H1 (cell line): ENCODE data around the gene TGFB1I1. TPM values are rescaled to one million over a fixed set of nuclear protein-coding genes. Genes with fewer than 3 reads are reported as not detected.

ENCODE experiments used
- CTCF ChIA-PET: fragments of 300-600 bp; sonication (Branson Sonifier 250); formaldehyde crosslinking; loops from one replicate; lab custom pipeline; 2021; ENCODE audit not compliant: partially characterized antibody; lab: Charles Lee
- POLR2A ChIA-PET: fragments of 300-600 bp; sonication (Branson Sonifier 250); formaldehyde crosslinking; loops from one replicate; lab custom pipeline; 2021; ENCODE audit warnings: inconsistent platforms; ENCODE audit not compliant: partially characterized antibody; lab: Charles Lee
- DNase-seq, 2 experiments: peaks; one replicate each; pipeline versions ENCODE4 v3.0.0 to v3.0.0-alpha.2; 2010 to 2022; ENCODE audit warnings: low spot score in 2 of 2, low read depth in 1 of 2, mixed read lengths in 1 of 2
- FAIRE-seq: peaks from 2 replicates; lab custom pipeline; 2011; peaks lifted over from hg19 to GRCh38; lab: Jason Lieb, UNC
- H2AFZ ChIP-seq: 2 replicates; pipeline ENCODE4 v1.8.1; 2012; ENCODE audit warnings: low read length, inconsistent platforms
- H2AK5ac ChIP-seq: 2 replicates; pipeline ENCODE4 v1.6.1; 2013; ENCODE audit warnings: low read depth, low read length
- H2BK120ac ChIP-seq: replicated peaks from 2 replicates; pipeline ENCODE3; 2013; ENCODE audit warnings: low read depth, low read length, inconsistent platforms
- H2BK12ac ChIP-seq: 2 replicates; pipeline ENCODE4 v1.6.1; 2013; ENCODE audit warnings: low read depth, low read length
- H2BK15ac ChIP-seq: 2 replicates; pipeline ENCODE4 v1.6.1; 2013; ENCODE audit warnings: low read length
- H2BK20ac ChIP-seq: 2 replicates; pipeline ENCODE4 v1.6.1; 2013; ENCODE audit warnings: low read length
- H2BK5ac ChIP-seq: 2 replicates; pipeline ENCODE4 v1.6.1; 2013; ENCODE audit warnings: low read depth, low read length
- H3K14ac ChIP-seq: 2 replicates; pipeline ENCODE4 v1.6.1; 2013; ENCODE audit warnings: inconsistent platforms; ENCODE audit not compliant: insufficient read length
- H3K18ac ChIP-seq: 2 replicates; pipeline ENCODE4 v1.6.1; 2013; ENCODE audit warnings: low read length; ENCODE audit errors: extremely low read depth
- H3K23ac ChIP-seq: 2 replicates; pipeline ENCODE4 v1.6.1; 2013; ENCODE audit warnings: inconsistent platforms; ENCODE audit not compliant: insufficient read length
- H3K23me2 ChIP-seq: 2 replicates; pipeline ENCODE4 v1.6.1; 2013; ENCODE audit warnings: low read depth, low read length
- H3K27ac ChIP-seq: 2 replicates; pipeline ENCODE4 v1.6.1; 2011; ENCODE audit warnings: low read depth, low read length, inconsistent platforms
- H3K27me3 ChIP-seq, 4 experiments: replicated peaks in 1 of 4; 1 replicate in 1 of 4; 2 replicates in 3 of 4; pipeline versions ENCODE4 v1.6.1 to v1.8.1; 2011 to 2013; ENCODE audit warnings: low read length in 3 of 4, mild to moderate bottlenecking in 3 of 4, inconsistent platforms in 2 of 4, mixed read lengths in 2 of 4, moderate library complexity in 1 of 4; ENCODE audit not compliant: control insufficient read depth in 3 of 4, insufficient read depth in 3 of 4; ENCODE audit errors: extremely low read depth in 1 of 4
- H3K36me3 ChIP-seq, 4 experiments: 2 replicates each; pipeline versions ENCODE4 v1.6.1 to v1.8.1; 2011 to 2013; ENCODE audit warnings: mild to moderate bottlenecking in 4 of 4, low read length in 3 of 4, moderate library complexity in 2 of 4, control low read depth in 1 of 4, inconsistent platforms in 1 of 4; ENCODE audit not compliant: insufficient read depth in 4 of 4, control insufficient read depth in 2 of 4
- H3K4ac ChIP-seq: replicated peaks from 2 replicates; pipeline ENCODE3; 2013; ENCODE audit warnings: low read length, low read depth, mixed read lengths, inconsistent platforms; ENCODE audit not compliant: insufficient read length
- H3K4me1 ChIP-seq, 4 experiments: replicated peaks in 1 of 4; 1 replicate in 1 of 4; 2 replicates in 3 of 4; pipeline versions ENCODE4 v1.6.1 to v1.8.1; 2011 to 2013; ENCODE audit warnings: low read length in 3 of 4, inconsistent platforms in 2 of 4, mixed read lengths in 1 of 4; ENCODE audit not compliant: insufficient read depth in 4 of 4, control insufficient read depth in 3 of 4
- H3K4me2 ChIP-seq, 2 experiments: 2 replicates each; pipeline versions ENCODE4 v1.6.1 to v1.8.1; 2011 to 2013; ENCODE audit warnings: low read depth in 2 of 2, low read length in 2 of 2, control low read depth in 1 of 2, inconsistent platforms in 1 of 2, mild to moderate bottlenecking in 1 of 2; ENCODE audit not compliant: insufficient read depth in 1 of 2
- H3K4me3 ChIP-seq, 4 experiments: fragments of 200-600, 300-600 bp in 1 of 4; sonication (generic), shearing (Covaris generic), sonication (Bioruptor Twin) in 1 of 4; 2 replicates each; pipeline versions ENCODE4 v1.5.1 to v1.8.1; 2011 to 2016; ENCODE audit warnings: low read length in 4 of 4, low read depth in 3 of 4, control low read depth in 2 of 4, inconsistent platforms in 2 of 4, mild to moderate bottlenecking in 2 of 4, mixed read lengths in 1 of 4, moderate library complexity in 1 of 4; ENCODE audit not compliant: insufficient read depth in 2 of 4; ENCODE audit errors: extremely low read depth in 1 of 4
- H3K56ac ChIP-seq: replicated peaks from 2 replicates; pipeline ENCODE3; 2013; ENCODE audit warnings: low read depth, mild to moderate bottlenecking, mixed read lengths, low read length, inconsistent platforms; ENCODE audit not compliant: insufficient read length
- H3K79me1 ChIP-seq: 2 replicates; pipeline ENCODE4 v1.6.1; 2013; ENCODE audit warnings: low read depth, low read length, control low read depth
- H3K79me2 ChIP-seq, 2 experiments: 2 replicates each; pipeline versions ENCODE4 v1.6.1 to v1.8.1; 2012 to 2013; ENCODE audit warnings: low read length in 2 of 2, mild to moderate bottlenecking in 2 of 2, inconsistent platforms in 1 of 2; ENCODE audit not compliant: insufficient read depth in 2 of 2, control insufficient read depth in 1 of 2
- H3K9ac ChIP-seq, 4 experiments: replicated peaks in 1 of 4; 1 replicate in 1 of 4; 2 replicates in 3 of 4; pipeline versions ENCODE4 v1.6.1 to v1.8.1; 2011 to 2013; ENCODE audit warnings: low read depth in 3 of 4, low read length in 3 of 4, control low read depth in 2 of 4, mild to moderate bottlenecking in 2 of 4, moderate library complexity in 2 of 4, inconsistent platforms in 1 of 4; ENCODE audit errors: extremely low read depth in 1 of 4
- H3K9me3 ChIP-seq, 2 experiments: 2 replicates each; pipeline versions ENCODE4 v1.6.1 to v1.8.1; 2012 to 2013; ENCODE audit warnings: mild to moderate bottlenecking in 2 of 2, moderate library complexity in 2 of 2, control low read depth in 1 of 2, inconsistent platforms in 1 of 2, low read depth in 1 of 2, low read length in 1 of 2, mixed read lengths in 1 of 2; ENCODE audit not compliant: insufficient read depth in 2 of 2
- H4K20me1 ChIP-seq, 2 experiments: replicated peaks in 1 of 2; 2 replicates each; pipeline versions ENCODE3 to v1.8.1; 2011 to 2013; ENCODE audit warnings: inconsistent platforms in 2 of 2, low read length in 2 of 2, mild to moderate bottlenecking in 1 of 2; ENCODE audit not compliant: insufficient read depth in 2 of 2, control insufficient read depth in 1 of 2
- H4K5ac ChIP-seq: 2 replicates; pipeline ENCODE4 v1.6.1; 2013; ENCODE audit warnings: low read length, low read depth, mixed read lengths, inconsistent platforms; ENCODE audit not compliant: insufficient read length
- H4K8ac ChIP-seq: 2 replicates; pipeline ENCODE4 v1.8.0; 2013; ENCODE audit warnings: mild to moderate bottlenecking, moderate library complexity, low read length, inconsistent platforms; ENCODE audit not compliant: insufficient read depth; ENCODE audit errors: extremely low read depth
- H4K91ac ChIP-seq: replicated peaks from 2 replicates; pipeline ENCODE3; 2013; ENCODE audit warnings: low read length, mixed read lengths, inconsistent platforms; ENCODE audit not compliant: insufficient read length
- CEBPB ChIP-seq: IDR thresholded peaks from 2 replicates; pipeline ENCODE4 v1.6.1; 2012; ENCODE audit warnings: low read depth, low read length
- GTF2F1 ChIP-seq: IDR thresholded peaks from 2 replicates; pipeline ENCODE4 v1.6.1; 2012; ENCODE audit warnings: low read depth, low read length, improper control_type of control experiment, borderline replicate concordance
- POLR2AphosphoS5 ChIP-seq: IDR thresholded peaks from 2 replicates; pipeline ENCODE4 v1.6.1; 2011; ENCODE audit warnings: low read depth, low read length
- SIN3A ChIP-seq, 2 experiments: IDR thresholded peaks in 1 of 2; conservative IDR thresholded peaks in 1 of 2; 2 replicates each; pipeline ENCODE4 v1.6.1; 2011 to 2012; ENCODE audit warnings: low read length in 2 of 2, improper control_type of control experiment in 1 of 2, low read depth in 1 of 2, mild to moderate bottlenecking in 1 of 2
- SIX5 ChIP-seq: IDR thresholded peaks from 2 replicates; pipeline ENCODE4 v1.6.1; 2011; ENCODE audit warnings: mild to moderate bottlenecking, low read depth, low read length
- SRF ChIP-seq: IDR thresholded peaks from 2 replicates; pipeline ENCODE4 v1.6.1; 2011; ENCODE audit warnings: mild to moderate bottlenecking, low read depth, low read length, moderate library complexity
- TCF12 ChIP-seq: IDR thresholded peaks from 2 replicates; pipeline ENCODE4 v1.6.1; 2011; ENCODE audit warnings: low read depth, mild to moderate bottlenecking, low read length
- WGBS, 2 experiments: shearing (Covaris generic) in 1 of 2; methylation state at CpG; one replicate each; pipeline versions ENCODE4 v1.1.6 to v1.1.7; 2013 to 2015; ENCODE audit warnings: low lambda C conversion rate in 2 of 2, mixed read lengths in 2 of 2, inconsistent platforms in 1 of 2, low coverage in 1 of 2, missing lambda C conversion rate in 1 of 2; ENCODE audit not compliant: insufficient replicate concordance in 2 of 2, insufficient coverage in 1 of 2, insufficient read length in 1 of 2; ENCODE audit errors: extremely low coverage in 1 of 2, missing lambda C conversion rate in 1 of 2; 5-methylcytosine and 5-hydroxymethylcytosine counted together
- polyA plus RNA-seq, 7 experiments: library from polyadenylated mRNA; depleted of rRNA in 3 of 7; stranded (reverse) in 5 of 7; unstranded in 2 of 7; fragments of >200 nt in 5 of 7; fragments of 200-250 nt in 2 of 7; gene quantifications; 1 replicate in 5 of 7; 2 replicates in 1 of 7; 4 replicates in 1 of 7; pipeline versions ENCODE4 v1.2.1 to v1.2.3, GENCODE V29; 2011 to 2013; ENCODE audit warnings: missing spikeins in 2 of 7, mixed read lengths in 2 of 7
- total RNA-seq: library from RNA; stranded (reverse); fragmentation: NEBNext Ultra II Directional; extraction: Animal tissue kit (Norgen Biotek cat#: 25700); gene quantifications from 2 replicates; pipeline ENCODE4 v1.2.1, GENCODE V29; 2021

Gene TGFB1I1
- total and polyA plus RNA-seq, 2 of the 8 experiments (the other 6 are each of a cell fraction or from before 2014, with no cell fraction given), result 5.6 to 5.8 TPM

DNA sequence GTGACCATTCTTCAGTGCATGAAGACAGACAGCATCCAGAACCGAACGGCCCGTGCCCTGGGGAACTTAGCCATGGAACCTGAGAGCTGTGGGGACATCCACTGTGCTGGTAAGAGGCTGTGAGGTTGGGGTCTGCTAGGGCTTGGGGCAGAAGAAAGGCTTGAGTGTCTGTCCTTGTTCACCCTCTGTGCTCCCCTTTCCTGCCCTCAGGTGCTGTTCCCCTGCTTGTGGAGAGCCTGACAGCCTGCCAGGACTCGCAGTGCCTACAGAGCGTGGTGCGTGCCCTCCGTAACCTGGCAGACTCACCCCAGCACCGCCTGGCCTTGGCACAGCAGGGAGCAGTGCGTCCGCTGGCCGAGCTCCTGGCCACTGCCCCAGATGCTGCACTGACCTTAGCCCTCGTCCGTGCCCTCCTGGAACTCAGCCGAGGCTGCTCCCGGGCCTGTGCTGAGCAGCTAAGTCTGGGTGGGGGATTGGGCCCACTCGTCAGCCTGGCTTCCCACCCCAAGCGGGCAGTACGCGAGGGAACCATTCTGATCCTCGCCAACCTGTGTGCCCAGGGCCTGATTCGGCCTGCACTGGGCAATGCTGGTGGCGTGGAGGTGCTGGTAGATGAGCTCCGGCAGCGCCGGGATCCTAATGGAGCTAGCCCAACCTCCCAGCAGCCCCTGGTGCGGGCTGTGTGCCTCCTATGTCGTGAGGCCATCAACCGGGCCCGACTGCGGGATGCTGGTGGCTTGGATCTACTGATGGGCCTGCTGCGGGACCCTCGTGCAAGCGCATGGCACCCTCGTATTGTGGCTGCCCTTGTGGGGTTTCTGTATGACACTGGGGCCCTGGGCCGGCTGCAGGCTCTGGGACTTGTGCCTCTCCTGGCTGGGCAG lies 9.8 kb upstream of the TGFB1I1 start:
- H3K4me3 ChIP-seq, result no peak overlapping the region
- peaks cover 3% of the 10 kb centered on the region; the same call in 1 of the 2 replicates for H3K79me1 ChIP-seq
- H4K8ac ChIP-seq, result no peak overlapping the region
- H3K23me2 ChIP-seq, result peaks cover 11% of the 10 kb centered on the region; the same call in 1 of the 2 replicates
- no peak overlapping the region for H3K56ac ChIP-seq
- no peaks in the 10 kb centered on the region for H3K9me3 ChIP-seq
- FAIRE-seq, result no peak
- H3K23ac ChIP-seq, result no peak overlapping the region
- no peak overlapping the region for H2AK5ac ChIP-seq
- 92% methylated on average over 33 of the region's 35 CpGs; no CpG with 5 or more reads in 1 of the 2 experiments for WGBS, 2 experiments
- ChIA-PET CTCF (interaction anchor here (0.6 to 2.7 kb wide), 6 partner anchors 9 to 365 kb away, joined by 3 to 35 read pairs (median 8); no protein-coding TSS in a partner anchor), POLR2A (interaction anchor here (1.0 kb wide), 1 partner anchor 10 kb away, joined by 3 read pairs; no protein-coding TSS in a partner anchor)
- no peak overlapping the region for H2BK20ac ChIP-seq
- no peak overlapping the region for H3K9ac ChIP-seq
- no peak overlapping the region for H2BK12ac ChIP-seq
- no peak overlapping the region for H3K27ac ChIP-seq
- no peak overlapping the region for H2BK15ac ChIP-seq
- no peak for TF ChIP-seq POLR2AphosphoS5
- TF ChIP-seq SRF, result no peak
- no peak for TF ChIP-seq TCF12
- no peak for TF ChIP-seq CEBPB
- no peak for TF ChIP-seq SIN3A (conservative IDR thresholded peaks at IDR 0.05 in 1 of 2, IDR thresholded peaks at IDR 0.05 in 1 of 2; ENCODE audit: low read depth in 1 of 2, low read length in 2 of 2)
- TF ChIP-seq SIX5, result no peak
- no peak for TF ChIP-seq GTF2F1
- H3K36me3 ChIP-seq, result peaks cover 0 to 13% (median 1%) of the 10 kb centered on the region in 4 experiments; a peak in 4 of 8 replicates
- peaks cover 0 to 9% (median 4%) of the 10 kb centered on the region in 4 experiments; a peak in 4 of 7 replicates for H3K4me1 ChIP-seq
- no peak overlapping the region for H3K18ac ChIP-seq
- H3K27me3 ChIP-seq, result no peaks in the 10 kb centered on the region
- no peak overlapping the region for H4K5ac ChIP-seq
- 0 out of 2 replicates have a peak overlapping the region, but pooled peaks have one; percentile 30 for H2BK5ac ChIP-seq
- no peak overlapping the region for H4K91ac ChIP-seq
- H3K79me2 ChIP-seq, result peaks cover 0 to 12% of the 10 kb centered on the region in 2 experiments; a peak in 2 of 4 replicates
- H2AFZ ChIP-seq, result no peak overlapping the region
- no peak for DNase-seq
- no peak overlapping the region for H3K4me2 ChIP-seq
- H2BK120ac ChIP-seq, result no peak overlapping the region
- peaks cover 7 to 8% of the 10 kb centered on the region in 2 experiments for H4K20me1 ChIP-seq
- no peak overlapping the region for H3K4ac ChIP-seq
- H3K14ac ChIP-seq, result no peak overlapping the region
